Parathyroid adenoma (tissue), 2 donors: ENCODE data around the gene SH3GL2.

Source experiments
- H2AFZ ChIP-seq: fragments of 300-600 bp; sonication (generic); one replicate; pipeline ENCODE4 v1.7.0; 2017; ENCODE audit warnings: antibody characterized with exemption, mild to moderate bottlenecking
- H3K27ac ChIP-seq: fragments of 300-600 bp; sonication (generic); one replicate; pipeline ENCODE4 v1.7.0; 2017
- H3K27me3 ChIP-seq: fragments of 300-600 bp; sonication (generic); one replicate; pipeline ENCODE4 v1.7.0; 2017; ENCODE audit warnings: low read length; ENCODE audit not compliant: control insufficient read depth, insufficient read depth
- H3K36me3 ChIP-seq: fragments of 300-600 bp; sonication (generic); one replicate; pipeline ENCODE4 v1.7.0; 2017; ENCODE audit warnings: low read length; ENCODE audit not compliant: control insufficient read depth, insufficient read depth
- H3K4me1 ChIP-seq: fragments of 300-600 bp; sonication (generic); one replicate; pipeline ENCODE4 v1.7.0; 2017; ENCODE audit warnings: control low read depth
- H3K4me2 ChIP-seq: fragments of 300-600 bp; sonication (generic); one replicate; pipeline ENCODE4 v1.7.0; 2017; ENCODE audit warnings: low read length
- H3K4me3 ChIP-seq: fragments of 300-600 bp; sonication (generic); one replicate; pipeline ENCODE4 v1.7.0; 2017; ENCODE audit warnings: low read depth, low read length
- H3K79me2 ChIP-seq: fragments of 300-600 bp; sonication (generic); one replicate; pipeline ENCODE4 v1.7.0; 2017; ENCODE audit warnings: control low read depth
- H3K9ac ChIP-seq: fragments of 300-600 bp; sonication (generic); one replicate; pipeline ENCODE4 v1.7.0; 2017; ENCODE audit warnings: mild to moderate bottlenecking
- H3K9me3 ChIP-seq: fragments of 300-600 bp; sonication (generic); one replicate; pipeline ENCODE4 v1.7.0; 2017; ENCODE audit warnings: low read length; ENCODE audit not compliant: control insufficient read depth
- CTCF ChIP-seq: fragments of 300-600 bp; sonication (generic); IDR thresholded peaks from one replicate; pipeline ENCODE4 v1.7.0; 2017; ENCODE audit warnings: antibody characterized with exemption, mild to moderate bottlenecking
- donor health status: primary hyperparathyroidism.

Gene SH3GL2

GRCh38 chr9:17682684-17683083, 103.8 kb downstream of the SH3GL2 start:
- Histone ChIP-seq H3K9me3 (no peaks in the 10 kb centered on the region), H3K4me1 (no peaks in the 10 kb centered on the region), H3K27me3 (no peaks in the 10 kb centered on the region), H3K4me2 (no peak overlapping the region), H3K27ac (no peak overlapping the region), H3K9ac (no peak overlapping the region), H3K4me3 (no peak overlapping the region), H2AFZ (no peak overlapping the region), H3K36me3 (no peaks in the 10 kb centered on the region), H3K79me2 (no peaks in the 10 kb centered on the region)
- no peak for TF ChIP-seq CTCF

GRCh38 chr9:17688834-17689233, 110.0 kb downstream of the SH3GL2 start:
- Histone ChIP-seq H3K4me1 (no peaks in the 10 kb centered on the region), H3K4me3 (no peak overlapping the region), H3K9me3 (no peaks in the 10 kb centered on the region), H3K27me3 (no peaks in the 10 kb centered on the region), H2AFZ (no peak overlapping the region), H3K36me3 (no peaks in the 10 kb centered on the region), H3K9ac (no peak overlapping the region), H3K27ac (no peak overlapping the region), H3K4me2 (no peak overlapping the region), H3K79me2 (no peaks in the 10 kb centered on the region)
- TF ChIP-seq CTCF: no peak

- Histone ChIP-seq H3K9me3 (no peaks in the 10 kb centered on the region), H3K79me2 (no peaks in the 10 kb centered on the region), H3K36me3 (no peaks in the 10 kb centered on the region), H2AFZ (no peak overlapping the region), H3K4me3 (no peak overlapping the region), H3K9ac (no peak overlapping the region), H3K4me1 (no peaks in the 10 kb centered on the region), H3K27me3 (no peaks in the 10 kb centered on the region), H3K27ac (no peak overlapping the region), H3K4me2 (no peak overlapping the region)
- no peak for TF ChIP-seq CTCF
Measured at GRCh38 chr9:17694336-17694735, 115.5 kb downstream of the SH3GL2 start.

- Histone ChIP-seq H2AFZ (no peak overlapping the region), H3K9me3 (no peaks in the 10 kb centered on the region), H3K4me1 (no peaks in the 10 kb centered on the region), H3K36me3 (no peaks in the 10 kb centered on the region), H3K4me3 (no peak overlapping the region), H3K27me3 (no peaks in the 10 kb centered on the region), H3K4me2 (no peak overlapping the region), H3K9ac (no peak overlapping the region), H3K79me2 (no peaks in the 10 kb centered on the region), H3K27ac (no peak overlapping the region)
- TF ChIP-seq CTCF: no peak
Measured at GRCh38 chr9:17695482-17695881, 116.6 kb downstream of the SH3GL2 start.

GRCh38 chr9:17699615-17700330, 120.9 kb downstream of the SH3GL2 start:
- H3K4me3 ChIP-seq: no peak overlapping the region
- H3K27ac ChIP-seq: no peak overlapping the region
- H3K27me3 ChIP-seq: no peaks in the 10 kb centered on the region
- no peak overlapping the region for H3K9ac ChIP-seq
- TF ChIP-seq CTCF: no peak
- no peaks in the 10 kb centered on the region for H3K4me1 ChIP-seq
- H3K79me2 ChIP-seq: no peaks in the 10 kb centered on the region
- H3K4me2 ChIP-seq: no peak overlapping the region
- no peaks in the 10 kb centered on the region for H3K36me3 ChIP-seq
- no peaks in the 10 kb centered on the region for H3K9me3 ChIP-seq
- no peak overlapping the region for H2AFZ ChIP-seq
